Measurements from ENCODE around the gene CCNF. TPM values are rescaled to one million over a fixed set of nuclear protein-coding genes. Genes with fewer than 3 reads are reported as not detected.

Gene CCNF
- total and polyA plus RNA-seq, 10 of the 15 experiments (the other 5 are each of a cell fraction or from before 2014, with no cell fraction given): 4.0 to 63.2 (median 27.5) TPM

DNA sequence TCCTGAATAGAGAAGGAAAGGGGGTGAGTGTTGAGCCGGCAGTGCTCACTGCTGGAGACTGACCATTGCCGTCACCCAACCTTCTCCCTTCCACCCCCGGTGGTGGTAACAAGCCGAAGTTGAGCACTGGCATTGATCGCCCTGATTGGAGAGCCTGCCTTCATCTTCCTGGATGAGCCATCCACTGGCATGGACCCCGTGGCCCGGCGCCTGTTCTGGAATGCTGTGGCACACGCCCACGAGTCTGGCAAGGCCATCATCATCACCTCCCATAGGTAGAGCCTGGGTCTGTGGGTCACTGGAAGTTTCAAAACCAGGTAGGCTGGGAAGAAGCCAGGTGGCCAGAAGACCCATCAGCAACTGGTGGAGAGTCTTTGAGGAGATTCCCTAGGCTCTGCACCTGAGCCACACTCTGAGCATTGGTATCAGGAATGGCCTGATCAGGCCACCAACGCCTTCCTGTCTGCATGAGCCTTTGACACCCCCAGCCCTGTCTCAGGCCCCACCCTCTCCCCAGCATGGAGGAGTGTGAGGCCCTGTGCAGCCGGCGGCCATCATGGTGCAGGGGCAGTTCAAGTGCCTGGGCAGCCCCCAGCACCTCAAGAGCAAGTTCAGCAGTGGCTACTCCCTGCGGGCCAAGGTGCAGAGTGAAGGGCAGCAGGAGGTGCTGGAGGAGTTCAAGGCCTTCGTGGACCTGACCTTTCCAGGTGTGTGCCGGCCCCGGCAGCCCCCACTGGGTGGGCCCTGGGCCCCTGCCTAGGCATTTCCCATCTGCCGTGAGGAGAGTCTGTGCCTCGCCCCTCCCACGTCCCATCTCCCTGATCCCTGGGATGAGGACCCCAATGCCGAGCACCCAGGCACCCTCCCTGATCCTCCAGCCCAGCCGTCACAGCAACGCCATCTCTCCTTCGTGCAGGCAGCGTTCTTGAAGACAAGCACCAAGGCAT, 4.9 kb upstream of the CCNF start (continued):
- TF ChIP-seq, protein P1, sequence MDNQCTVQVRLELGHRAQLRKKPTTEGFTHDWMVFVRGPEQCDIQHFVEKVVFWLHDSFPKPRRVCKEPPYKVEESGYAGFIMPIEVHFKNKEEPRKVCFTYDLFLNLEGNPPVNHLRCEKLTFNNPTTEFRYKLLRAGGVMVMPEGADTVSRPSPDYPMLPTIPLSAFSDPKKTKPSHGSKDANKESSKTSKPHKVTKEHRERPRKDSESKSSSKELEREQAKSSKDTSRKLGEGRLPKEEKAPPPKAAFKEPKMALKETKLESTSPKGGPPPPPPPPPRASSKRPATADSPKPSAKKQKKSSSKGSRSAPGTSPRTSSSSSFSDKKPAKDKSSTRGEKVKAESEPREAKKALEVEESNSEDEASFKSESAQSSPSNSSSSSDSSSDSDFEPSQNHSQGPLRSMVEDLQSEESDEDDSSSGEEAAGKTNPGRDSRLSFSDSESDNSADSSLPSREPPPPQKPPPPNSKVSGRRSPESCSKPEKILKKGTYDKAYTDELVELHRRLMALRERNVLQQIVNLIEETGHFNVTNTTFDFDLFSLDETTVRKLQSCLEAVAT (IDR thresholded peaks at IDR 0.05): no peak
- TF ChIP-seq BCL11A (IDR thresholded peaks at IDR 0.05; ENCODE audit: low read depth, low read length) (no peak), CBFB (IDR thresholded peaks at IDR 0.05; ENCODE audit: low read depth) (no peak), NFYA (IDR thresholded peaks at IDR 0.05; ENCODE audit: borderline replicate concordance, low read depth, low read length) (no peak), KLF5 (IDR thresholded peaks at IDR 0.05; ENCODE audit: partially characterized antibody) (no peak)
- TF ChIP-seq, protein P2, sequence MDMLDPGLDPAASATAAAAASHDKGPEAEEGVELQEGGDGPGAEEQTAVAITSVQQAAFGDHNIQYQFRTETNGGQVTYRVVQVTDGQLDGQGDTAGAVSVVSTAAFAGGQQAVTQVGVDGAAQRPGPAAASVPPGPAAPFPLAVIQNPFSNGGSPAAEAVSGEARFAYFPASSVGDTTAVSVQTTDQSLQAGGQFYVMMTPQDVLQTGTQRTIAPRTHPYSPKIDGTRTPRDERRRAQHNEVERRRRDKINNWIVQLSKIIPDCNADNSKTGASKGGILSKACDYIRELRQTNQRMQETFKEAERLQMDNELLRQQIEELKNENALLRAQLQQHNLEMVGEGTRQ (IDR thresholded peaks at IDR 0.05; ENCODE audit: borderline replicate concordance, low read depth, low read length): no peak
- TF ChIP-seq, protein P3, sequence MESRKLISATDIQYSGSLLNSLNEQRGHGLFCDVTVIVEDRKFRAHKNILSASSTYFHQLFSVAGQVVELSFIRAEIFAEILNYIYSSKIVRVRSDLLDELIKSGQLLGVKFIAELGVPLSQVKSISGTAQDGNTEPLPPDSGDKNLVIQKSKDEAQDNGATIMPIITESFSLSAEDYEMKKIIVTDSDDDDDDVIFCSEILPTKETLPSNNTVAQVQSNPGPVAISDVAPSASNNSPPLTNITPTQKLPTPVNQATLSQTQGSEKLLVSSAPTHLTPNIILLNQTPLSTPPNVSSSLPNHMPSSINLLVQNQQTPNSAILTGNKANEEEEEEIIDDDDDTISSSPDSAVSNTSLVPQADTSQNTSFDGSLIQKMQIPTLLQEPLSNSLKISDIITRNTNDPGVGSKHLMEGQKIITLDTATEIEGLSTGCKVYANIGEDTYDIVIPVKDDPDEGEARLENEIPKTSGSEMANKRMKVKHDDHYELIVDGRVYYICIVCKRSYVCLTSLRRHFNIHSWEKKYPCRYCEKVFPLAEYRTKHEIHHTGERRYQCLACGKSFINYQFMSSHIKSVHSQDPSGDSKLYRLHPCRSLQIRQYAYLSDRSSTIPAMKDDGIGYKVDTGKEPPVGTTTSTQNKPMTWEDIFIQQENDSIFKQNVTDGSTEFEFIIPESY (IDR thresholded peaks at IDR 0.05): no peak
- TF ChIP-seq, protein P4, sequence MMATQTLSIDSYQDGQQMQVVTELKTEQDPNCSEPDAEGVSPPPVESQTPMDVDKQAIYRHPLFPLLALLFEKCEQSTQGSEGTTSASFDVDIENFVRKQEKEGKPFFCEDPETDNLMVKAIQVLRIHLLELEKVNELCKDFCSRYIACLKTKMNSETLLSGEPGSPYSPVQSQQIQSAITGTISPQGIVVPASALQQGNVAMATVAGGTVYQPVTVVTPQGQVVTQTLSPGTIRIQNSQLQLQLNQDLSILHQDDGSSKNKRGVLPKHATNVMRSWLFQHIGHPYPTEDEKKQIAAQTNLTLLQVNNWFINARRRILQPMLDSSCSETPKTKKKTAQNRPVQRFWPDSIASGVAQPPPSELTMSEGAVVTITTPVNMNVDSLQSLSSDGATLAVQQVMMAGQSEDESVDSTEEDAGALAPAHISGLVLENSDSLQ (IDR thresholded peaks at IDR 0.05): no peak
